Measurements from ENCODE around the gene ZSWIM6. TPM values are rescaled to one million over a fixed set of nuclear protein-coding genes. Genes with fewer than 3 reads are reported as not detected.

ZSWIM6 gene
- total RNA-seq, 2 donors from 2014 or later, result 22.5 to 27.1 TPM

DNA sequence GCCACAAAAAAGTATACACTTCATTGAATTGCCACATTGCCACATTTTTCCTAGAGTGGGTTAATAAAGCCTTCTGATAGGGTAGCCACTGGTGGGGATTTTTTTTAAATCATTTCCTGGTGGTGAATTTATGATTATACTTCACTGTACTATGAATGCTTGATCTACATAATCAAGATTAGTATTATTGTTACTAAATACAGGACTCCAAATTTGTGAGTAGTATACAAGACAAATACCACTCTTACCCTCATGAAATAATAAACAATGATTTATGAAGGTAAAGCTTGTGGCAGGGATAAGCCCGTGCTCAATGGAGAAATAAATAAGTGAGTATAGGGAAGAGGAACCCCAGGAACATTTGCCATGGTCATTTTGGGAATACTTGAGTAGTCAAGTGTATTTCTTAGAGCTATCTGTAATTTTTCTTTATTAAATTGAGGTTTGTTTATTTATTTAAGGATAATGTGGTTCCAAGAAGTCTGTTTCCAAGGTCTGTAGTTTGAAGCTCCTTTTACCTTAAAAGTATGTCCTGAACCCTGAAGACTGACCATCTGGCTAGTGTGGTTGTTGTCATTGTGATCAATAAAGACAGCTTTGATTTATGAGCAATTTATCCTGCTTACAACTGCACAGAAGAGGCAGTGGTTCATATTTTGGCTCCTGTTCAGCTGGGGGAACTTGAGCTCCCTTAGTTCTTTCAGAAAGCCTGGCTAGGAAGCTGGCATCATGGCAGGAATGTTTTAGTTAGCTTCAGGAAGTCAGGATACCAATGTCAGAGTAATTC lies 118.6 kb downstream of the ZSWIM6 start:
- ATAC-seq, result peak; percentile 56
- DNase-seq, result no peak
- intact Hi-C loops (cut with DNase I, micrococcal nuclease), result no loop called here

DNA sequence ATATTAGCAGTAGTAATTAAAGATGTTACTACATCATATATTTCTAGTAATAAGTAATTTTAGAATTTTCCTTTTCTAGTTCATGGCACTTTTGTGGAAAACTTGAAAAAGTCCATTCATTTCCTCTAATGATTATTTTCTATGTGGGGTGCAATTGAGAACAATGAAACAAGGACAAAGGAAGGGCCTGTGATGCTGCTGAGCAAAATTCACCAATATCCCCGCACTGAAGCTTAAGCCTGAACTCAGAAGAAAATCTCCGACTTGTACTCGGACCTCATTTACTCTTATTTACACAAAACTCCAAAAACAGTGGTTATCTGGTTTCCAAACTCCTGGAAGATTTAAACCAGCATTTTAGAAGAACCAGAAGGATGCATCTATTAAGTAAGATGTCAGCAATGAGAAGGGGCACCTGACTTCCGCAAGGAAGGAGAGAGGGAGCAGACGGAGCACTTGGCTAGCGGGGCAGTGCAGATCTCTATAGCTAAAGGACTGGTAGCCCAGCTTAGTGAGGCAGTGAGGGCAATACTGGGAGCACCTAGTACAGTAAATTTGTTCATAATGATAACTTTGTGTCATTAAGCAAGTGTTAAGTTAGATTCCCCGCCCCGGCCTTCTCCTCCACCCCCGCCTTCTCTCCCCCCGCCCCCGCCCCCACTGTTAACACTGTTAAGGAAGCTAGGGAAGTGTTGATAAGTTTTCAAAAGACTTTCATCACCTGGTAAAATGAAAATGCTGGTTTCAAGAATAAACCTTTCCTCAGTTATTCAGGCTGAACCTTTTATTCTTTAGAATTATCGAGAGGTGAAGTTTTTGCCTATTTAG lies 123.3 kb downstream of the ZSWIM6 start:
- intact Hi-C loops (cut with DNase I, micrococcal nuclease), result no loop called here
- DNase-seq (no peak), ATAC-seq (peak; percentile 37)

DNA sequence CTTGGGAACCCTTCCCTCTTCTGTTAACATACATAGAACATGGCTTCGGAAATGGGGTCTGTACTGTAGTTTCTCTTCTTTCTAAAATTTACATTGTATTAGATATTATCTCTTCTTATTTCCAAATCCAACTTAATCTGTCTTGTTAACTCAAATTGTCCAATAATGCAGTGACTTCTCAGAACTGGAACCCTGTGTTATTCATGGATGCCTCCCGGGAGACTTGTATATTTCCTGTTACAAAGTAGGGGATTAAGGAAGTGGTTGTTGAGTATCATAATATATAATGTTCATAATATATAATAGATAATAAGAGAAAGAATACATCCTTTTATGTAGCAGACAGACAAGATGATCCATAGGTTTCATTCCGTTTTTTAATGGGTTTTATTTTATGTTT lies 128.4 kb downstream of the ZSWIM6 start:
- ATAC-seq (no peak), DNase-seq (no peak)
- intact Hi-C loops (cut with DNase I, micrococcal nuclease), result no loop called here

DNA sequence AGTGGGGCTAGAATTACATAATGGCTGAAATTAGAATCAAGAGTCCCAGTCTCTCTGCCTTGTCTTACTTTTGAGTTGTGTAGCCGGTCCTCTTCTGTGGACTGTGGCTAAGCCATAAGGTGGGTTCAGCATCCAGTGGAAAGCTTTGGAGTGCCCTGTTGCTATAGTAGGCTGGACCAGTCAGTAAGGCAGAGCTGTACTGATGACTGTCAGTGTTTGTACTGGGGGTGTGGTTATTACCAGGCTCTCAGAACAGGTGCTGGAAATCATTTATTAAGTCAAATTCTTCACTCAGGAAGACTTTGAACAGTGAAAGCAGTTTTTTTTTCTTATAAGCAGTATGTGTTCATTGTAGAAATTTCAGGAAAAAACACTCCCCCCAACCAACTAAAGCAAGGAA lies 129.4 kb downstream of the ZSWIM6 start:
- intact Hi-C loops (cut with DNase I, micrococcal nuclease), result no loop called here
- ATAC-seq (peak; percentile 78), DNase-seq (no peak)

DNA sequence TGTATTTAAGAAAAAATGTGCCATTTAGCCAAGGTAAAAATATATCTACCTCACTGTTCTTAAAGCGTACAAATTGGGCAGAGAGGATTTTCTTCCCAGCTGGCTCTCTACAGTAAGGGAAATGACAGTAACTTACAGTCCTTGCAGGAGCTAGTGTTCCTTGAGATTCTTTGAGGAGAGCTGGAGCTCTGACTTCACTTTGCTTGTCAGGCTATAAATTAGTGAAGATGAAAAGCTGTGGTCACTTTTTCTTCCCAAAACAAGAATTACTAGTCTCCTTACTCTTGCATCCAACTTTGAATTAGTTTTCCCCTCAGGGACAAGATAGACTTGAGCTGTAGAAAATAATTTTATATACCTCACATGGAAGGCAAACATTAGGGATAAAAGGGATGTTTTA lies 129.9 kb downstream of the ZSWIM6 start:
- intact Hi-C loops (cut with DNase I, micrococcal nuclease), result no loop called here
- ATAC-seq (no peak), DNase-seq (no peak)

DNA sequence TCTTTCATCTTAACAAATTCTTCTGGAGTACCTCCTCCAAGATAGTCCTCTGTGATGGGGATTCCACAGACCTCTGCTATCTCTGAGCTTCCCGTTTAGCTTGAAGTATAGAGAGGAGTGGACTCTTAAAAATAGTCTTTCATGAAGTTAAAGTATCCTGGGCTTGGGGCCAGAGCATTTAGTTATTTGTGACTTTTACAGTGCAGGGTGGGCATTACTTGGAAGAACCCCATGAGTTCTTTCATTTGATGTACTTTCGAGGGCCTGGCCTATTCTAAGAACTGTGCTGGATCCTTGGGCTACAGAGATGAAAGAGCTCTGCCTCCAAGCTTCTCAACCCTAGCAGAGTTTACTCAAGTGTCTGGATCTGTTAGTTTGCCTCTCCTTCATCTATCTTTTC lies 131.5 kb downstream of the ZSWIM6 start:
- intact Hi-C loops (cut with DNase I, micrococcal nuclease), result no loop called here
- ATAC-seq (no peak), DNase-seq (no peak)

DNA sequence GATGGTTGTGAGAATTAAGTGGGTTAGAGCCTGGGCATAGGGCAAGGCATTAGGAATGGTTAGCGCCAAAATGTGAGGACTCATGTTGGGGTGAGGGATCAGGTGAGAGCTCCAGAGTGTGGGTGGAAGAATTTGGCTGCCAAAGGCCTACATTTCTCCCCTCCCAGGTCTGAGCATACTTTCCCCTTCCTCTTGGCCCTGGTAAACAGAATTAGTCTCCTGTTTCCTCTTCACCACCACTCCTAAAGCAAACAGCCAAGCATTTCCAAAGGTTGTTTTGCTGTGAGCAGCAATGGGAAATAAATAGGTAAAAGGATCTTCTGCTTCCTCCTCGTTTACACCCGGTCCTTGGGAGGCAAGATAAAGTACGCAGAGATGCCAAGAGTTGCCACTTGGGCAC lies 132.5 kb downstream of the ZSWIM6 start:
- ATAC-seq (peak; percentile 77), DNase-seq (no peak)
- intact Hi-C loops (cut with DNase I, micrococcal nuclease), result no loop called here

DNA sequence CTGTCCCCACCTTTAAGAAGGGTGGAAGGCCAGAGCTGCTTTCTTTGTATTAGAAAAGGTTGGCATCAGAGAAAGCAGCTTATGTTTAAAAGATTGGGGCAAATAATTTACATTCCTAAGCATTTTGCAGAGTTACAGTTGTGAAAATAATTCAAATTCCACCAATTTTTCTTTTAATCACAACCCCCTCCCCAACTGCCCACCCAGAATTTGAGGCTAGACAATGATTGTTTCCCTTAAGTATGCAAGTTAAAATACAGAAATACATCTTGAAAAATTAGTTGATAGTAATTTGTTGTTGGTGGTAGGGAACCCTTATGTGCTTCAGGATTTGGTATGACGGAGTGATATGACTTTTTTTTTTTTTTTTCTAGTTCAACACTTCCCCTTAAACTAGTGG lies 133.0 kb downstream of the ZSWIM6 start:
- ATAC-seq, result no peak
- no peak for DNase-seq
- intact Hi-C loops (cut with DNase I, micrococcal nuclease), result no loop called here

DNA sequence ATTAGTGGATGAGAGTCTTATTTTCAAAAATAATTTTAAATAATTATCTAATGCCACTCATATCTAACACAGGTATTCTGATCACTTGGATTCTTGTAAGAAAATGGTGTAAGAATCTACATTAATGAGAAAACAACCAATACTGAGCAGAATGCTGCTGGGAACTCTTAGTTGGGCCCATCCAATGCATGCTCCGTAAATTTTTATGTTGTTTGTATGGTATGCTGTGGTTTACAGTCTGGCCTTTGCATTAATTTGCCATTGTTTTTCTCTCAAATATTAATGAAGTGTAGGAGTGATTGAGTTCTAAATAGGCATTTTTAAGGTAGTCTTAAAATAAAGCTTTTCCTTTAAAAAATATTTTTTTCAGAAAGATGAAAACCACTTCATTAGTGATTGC lies 133.4 kb downstream of the ZSWIM6 start:
- no peak for DNase-seq
- intact Hi-C loops (cut with DNase I, micrococcal nuclease), result no loop called here
- ATAC-seq, result no peak

DNA sequence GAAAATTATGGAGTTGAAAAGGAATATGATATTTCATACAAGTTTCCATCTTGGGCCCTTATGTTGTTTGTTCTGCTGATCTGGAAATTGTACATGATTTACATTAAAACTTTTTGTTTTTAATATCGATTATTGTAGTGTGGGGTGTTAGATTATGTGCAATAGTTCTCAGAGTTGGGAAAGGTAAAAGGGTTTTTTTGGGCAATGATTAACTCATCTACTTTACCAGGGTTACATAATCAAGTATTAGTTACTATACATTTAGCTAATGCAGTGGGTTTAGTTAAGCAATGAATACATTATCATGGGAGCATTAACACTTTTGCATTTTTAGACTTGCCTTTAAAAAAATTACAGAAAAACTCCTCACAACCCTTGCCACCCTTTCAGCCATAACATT lies 134.0 kb downstream of the ZSWIM6 start:
- no peak for ATAC-seq

DNA sequence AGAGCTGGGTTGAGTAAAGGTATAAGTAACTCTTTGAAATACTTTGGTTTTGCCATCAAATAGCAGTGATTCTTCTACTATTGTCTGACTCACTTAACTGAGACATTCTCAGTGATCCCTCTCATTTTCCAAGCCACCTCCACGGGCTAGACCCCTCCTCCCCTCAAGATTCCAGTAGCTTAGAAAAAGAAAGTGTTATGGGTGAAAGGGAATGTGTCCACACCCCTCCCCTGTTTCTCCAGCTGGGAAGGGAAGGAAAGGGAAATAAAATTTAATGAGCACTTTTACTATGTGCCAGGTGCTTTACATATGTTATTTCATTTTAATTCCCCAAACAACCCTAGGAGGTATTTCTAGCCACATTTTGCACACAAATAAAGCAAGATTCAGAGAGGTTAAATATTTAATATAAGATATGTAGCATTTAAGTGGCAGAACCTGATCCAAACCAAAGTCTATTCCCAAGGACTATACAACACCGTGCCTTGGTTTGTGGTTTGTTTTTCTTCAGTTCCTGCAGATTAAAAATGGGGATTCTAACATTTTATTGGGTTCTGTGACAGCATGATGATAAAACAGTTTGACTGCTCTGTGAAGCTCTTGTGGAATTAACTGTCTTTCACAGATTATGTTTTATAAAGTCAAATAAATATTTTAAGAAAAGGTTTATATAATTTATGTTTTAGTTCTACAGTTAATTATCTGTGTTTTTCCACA lies 135.9 kb downstream of the ZSWIM6 start:
- intact Hi-C loops (cut with DNase I, micrococcal nuclease), result no loop called here
- peak; percentile 14 to 33 for DNase-seq
- peak; percentile 75 for ATAC-seq

More for the DNA sequence above, 134.0 kb downstream of the ZSWIM6 start:
- no peak for DNase-seq
- intact Hi-C loops (cut with DNase I, micrococcal nuclease), result no loop called here

DNA sequence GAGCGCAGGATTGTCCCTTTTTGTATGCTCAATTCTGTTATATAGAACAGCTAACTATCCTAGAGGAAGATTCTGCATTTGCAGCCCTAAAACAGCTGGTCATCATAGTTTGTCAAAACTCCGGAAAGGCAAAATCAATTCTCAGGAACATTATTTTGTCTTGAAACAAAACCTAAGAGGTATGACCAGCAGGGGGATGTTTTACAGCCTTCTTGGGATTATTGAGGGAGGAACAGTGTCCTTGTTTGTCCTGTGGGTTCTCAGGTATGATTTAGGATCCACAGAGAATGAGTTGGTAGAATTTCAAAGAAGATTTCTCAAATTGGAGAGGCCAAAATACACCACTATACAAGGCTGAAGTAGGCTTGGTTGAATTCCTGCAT lies 136.4 kb downstream of the ZSWIM6 start:
- no peak for ATAC-seq
- intact Hi-C loops (cut with DNase I, micrococcal nuclease), result no loop called here
- no peak for DNase-seq

DNA sequence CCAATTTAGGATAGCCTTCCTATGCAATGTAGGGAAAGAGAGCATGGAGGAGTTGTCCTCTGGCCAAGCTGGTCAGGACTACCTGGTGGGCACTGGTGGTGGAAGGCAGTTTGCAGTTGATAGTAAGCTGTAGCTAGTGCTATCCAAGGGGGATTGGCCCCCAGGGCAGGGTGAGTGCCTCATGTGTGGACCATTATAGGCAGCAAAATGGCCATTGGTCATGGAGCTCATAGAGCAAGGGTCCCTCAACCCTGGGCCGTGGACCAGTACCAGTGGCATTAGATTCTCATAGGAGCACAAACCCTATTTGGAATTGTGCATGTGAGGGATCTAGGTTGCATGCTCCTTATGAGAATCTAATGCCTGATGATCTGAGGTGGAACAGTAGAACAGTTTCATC lies 139.3 kb downstream of the ZSWIM6 start:
- intact Hi-C loops (cut with DNase I, micrococcal nuclease), result no loop called here
- DNase-seq, result no peak
- ATAC-seq, result no peak

DNA sequence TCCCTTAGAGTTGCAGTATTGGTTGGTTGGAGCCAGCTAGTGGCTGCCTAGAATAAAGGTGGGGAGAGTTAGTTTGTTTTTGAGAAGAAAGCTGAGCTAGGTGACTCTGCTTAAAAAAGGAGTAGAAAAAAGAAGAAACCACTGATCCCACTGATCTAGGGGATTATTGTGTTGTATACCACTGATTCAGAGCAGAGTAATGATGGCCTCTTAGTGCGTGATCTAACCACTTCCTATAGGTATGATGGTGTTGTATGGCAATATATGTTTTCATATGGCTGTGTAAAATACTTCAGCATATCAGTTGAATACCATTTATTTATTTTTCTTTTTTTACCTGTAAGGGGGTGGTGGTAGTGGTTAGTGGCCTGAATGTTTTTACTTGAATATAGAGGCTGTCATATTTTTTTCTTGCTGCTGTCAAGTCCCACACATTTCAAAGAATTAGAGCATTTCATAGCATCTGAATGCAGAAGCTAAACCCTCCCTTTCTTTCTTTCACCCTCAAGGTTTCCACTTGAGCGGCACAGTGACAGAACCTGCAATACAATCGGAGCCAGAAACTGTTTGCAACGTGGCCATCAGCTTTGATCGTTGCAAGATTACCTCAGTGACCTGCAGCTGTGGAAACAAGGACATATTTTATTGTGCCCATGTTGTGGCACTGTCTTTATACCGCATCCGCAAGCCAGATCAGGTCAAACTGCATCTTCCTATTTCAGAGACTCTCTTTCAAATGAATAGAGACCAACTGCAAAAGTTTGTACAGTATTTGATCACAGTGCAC lies 140.3 kb downstream of the ZSWIM6 start:
- no peak for DNase-seq
- intact Hi-C loops (cut with DNase I, micrococcal nuclease), result no loop called here
- peak; percentile 53 for ATAC-seq

DNA sequence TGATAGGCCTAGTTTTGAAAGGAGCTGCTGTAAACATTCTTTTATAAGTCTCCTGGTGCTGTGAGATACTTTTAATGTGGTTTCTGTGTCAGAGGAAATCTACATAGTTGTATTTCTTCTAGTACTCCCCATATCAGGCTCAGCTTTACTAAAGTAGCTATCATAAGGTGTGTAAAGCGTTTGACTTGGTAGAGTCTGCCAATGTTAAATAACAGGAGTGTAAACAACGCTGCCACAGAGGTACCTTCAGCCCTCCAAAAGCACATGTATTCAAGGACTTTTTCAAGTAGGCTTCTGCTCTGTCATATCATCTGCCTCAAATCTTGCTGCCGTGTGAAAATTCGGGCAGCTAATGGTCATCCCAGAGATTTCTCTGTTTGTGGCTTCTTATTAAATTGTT lies 142.7 kb downstream of the ZSWIM6 start:
- ATAC-seq, result no peak
- no peak for DNase-seq
- intact Hi-C loops (cut with DNase I, micrococcal nuclease), result no loop called here

DNA sequence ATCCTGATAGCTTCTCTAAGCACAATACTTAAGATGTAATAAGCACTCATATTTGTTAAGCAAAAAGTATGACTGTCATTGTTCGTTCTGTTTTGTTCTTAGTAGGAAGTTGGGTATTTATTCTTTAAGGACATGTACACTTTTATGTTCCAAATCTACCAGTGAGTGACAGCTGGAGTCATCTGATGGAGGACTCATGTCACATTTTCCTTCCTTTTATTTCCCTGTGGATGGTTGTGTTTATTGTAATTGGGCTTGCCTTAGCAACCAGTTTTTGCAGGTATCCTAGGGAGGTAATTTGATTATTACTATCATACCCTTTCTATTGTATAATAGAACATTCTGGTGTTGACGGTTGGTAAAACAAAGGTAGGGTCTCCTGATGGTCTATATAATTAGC lies 145.7 kb downstream of the ZSWIM6 start:
- ATAC-seq, result peak; percentile 45
- intact Hi-C loops (cut with DNase I, micrococcal nuclease), result no loop called here
- no peak for DNase-seq

DNA sequence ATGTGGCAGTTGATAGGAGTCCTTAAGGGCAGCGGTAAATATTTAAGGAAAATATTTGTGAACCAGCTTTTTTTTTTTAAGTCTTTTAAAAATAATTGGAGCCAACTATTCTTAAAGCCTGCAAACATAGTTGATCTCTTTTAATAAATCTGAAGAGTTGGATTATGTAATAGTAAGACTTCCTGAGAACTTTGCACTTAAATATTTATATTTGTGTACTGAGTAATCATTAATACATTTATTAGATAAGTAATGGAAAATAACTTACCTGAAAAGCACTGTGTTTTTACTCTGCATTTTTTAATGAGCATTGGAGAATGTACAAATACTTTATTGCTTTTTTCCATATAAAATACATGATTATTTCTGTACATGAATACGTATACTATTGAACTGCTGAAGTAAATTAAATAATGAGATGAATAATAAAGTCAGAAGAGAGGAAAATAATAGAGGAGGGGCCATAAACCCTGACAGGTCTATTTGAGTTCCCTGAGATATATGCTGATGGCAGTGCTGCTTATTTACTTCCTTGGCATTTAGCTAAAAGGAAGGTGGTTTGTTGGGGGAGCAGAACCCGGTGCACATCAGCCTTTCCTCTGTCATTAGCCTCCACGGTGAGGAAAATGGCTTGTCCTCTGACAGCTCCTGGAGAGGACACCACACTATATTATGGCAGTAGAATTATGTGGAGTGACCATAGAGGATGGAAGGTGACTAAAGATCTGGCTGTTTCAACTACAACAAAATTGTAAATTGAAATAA lies 148.0 kb downstream of the ZSWIM6 start:
- no peak for ATAC-seq
- intact Hi-C loops (cut with DNase I, micrococcal nuclease), result no loop called here

DNA sequence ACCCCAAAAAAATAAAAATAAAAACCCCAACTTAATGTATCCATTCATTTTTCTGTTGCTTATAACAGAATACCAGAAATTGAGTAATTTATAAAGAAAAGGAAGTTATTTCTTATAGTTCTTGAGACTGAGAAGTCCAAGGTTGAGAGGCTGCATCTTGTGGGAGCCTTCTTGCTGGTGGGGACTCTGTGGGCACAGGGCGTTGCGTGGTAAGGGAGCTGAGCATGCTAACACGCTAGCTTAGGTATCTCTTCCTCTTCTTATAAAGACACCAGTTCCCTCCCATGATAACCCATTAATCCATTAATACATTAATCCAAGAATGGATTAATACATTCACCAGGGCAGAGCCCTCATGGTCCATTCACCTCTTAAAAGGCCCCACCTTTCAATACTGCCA lies 150.9 kb downstream of the ZSWIM6 start:
- ATAC-seq (no peak), DNase-seq (no peak)
- intact Hi-C loops (cut with DNase I, micrococcal nuclease), result no loop called here

More for the DNA sequence above, 148.0 kb downstream of the ZSWIM6 start:
- no peak for DNase-seq
